HL-60 (cell line): ENCODE results near the gene TAF13.

Experiments
- DNase-seq, 2 experiments: peaks; one replicate each; pipeline ENCODE4 v3.0.0-alpha.2; 2010 to 2020; ENCODE audit warnings: low read depth in 1 of 2, low spot score in 1 of 2
- H3K27ac ChIP-seq: fragments of 250-450 bp; sonication (Bioruptor Pico); replicated peaks from 2 replicates; pipeline ENCODE4 v1.5.1; 2020; ENCODE audit warnings: mild to moderate bottlenecking, moderate library complexity
- H3K27me3 ChIP-seq: fragments of 250-450 bp; sonication (Bioruptor Pico); 2 replicates; pipeline ENCODE4 v1.5.1; 2021; ENCODE audit warnings: mild to moderate bottlenecking, moderate library complexity; ENCODE audit not compliant: insufficient read depth, poor library complexity, severe bottlenecking
- H3K4me3 ChIP-seq: replicated peaks from 2 replicates; pipeline ENCODE4 v1.5.1; 2011; ENCODE audit warnings: mild to moderate bottlenecking, control low read depth, low read length; ENCODE audit not compliant: insufficient read depth
- GABPA ChIP-seq: IDR thresholded peaks from 2 replicates; pipeline ENCODE4 v1.6.1; 2012; ENCODE audit warnings: low read depth
- POLR2AphosphoS5 ChIP-seq: IDR thresholded peaks from 2 replicates; pipeline ENCODE4 v1.6.1; 2012; ENCODE audit warnings: low read depth
- REST ChIP-seq: IDR thresholded peaks from 2 replicates; pipeline ENCODE4 v1.6.1; 2012; ENCODE audit warnings: low read depth; ENCODE audit not compliant: insufficient replicate concordance
- SPI1 ChIP-seq: IDR thresholded peaks from 2 replicates; pipeline ENCODE4 v1.6.1; 2012; ENCODE audit warnings: low read depth, mild to moderate bottlenecking, borderline replicate concordance
- TF ChIP-seq, protein P1 (sequence below): IDR thresholded peaks from one replicate; pipeline ENCODE4 v1.5.1; 2011; ENCODE audit warnings: low read length, control low read depth, inconsistent platforms; ENCODE audit not compliant: insufficient read depth

The TAF13 gene

DNA sequence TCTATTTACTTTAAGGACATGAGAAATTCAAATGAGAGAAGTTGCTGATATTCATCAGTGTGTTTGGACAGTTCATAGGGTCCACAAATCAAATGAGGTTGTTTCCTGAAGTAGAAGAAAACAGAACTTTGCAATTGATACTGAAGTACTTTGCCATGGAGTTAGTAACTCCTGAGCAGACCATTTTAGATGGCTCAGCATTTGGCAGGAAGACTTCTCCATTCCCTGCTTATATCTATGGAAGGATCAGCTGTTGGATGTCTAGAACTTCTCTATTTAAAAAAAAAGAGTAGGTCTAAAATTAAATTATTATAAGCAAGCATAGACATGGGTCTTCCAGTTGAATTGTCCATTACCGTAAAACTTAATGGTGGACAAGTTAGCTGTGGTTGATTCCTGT is 19.8 kb upstream of the TAF13 start:
- no peaks in the 10 kb centered on the region for H3K27me3 ChIP-seq
- DNase-seq = no peak
- H3K4me3 ChIP-seq = no peak overlapping the region
- TF ChIP-seq POLR2AphosphoS5 = no peak
- TF ChIP-seq, protein P1, sequence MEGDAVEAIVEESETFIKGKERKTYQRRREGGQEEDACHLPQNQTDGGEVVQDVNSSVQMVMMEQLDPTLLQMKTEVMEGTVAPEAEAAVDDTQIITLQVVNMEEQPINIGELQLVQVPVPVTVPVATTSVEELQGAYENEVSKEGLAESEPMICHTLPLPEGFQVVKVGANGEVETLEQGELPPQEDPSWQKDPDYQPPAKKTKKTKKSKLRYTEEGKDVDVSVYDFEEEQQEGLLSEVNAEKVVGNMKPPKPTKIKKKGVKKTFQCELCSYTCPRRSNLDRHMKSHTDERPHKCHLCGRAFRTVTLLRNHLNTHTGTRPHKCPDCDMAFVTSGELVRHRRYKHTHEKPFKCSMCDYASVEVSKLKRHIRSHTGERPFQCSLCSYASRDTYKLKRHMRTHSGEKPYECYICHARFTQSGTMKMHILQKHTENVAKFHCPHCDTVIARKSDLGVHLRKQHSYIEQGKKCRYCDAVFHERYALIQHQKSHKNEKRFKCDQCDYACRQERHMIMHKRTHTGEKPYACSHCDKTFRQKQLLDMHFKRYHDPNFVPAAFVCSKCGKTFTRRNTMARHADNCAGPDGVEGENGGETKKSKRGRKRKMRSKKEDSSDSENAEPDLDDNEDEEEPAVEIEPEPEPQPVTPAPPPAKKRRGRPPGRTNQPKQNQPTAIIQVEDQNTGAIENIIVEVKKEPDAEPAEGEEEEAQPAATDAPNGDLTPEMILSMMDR = no peak
- TF ChIP-seq SPI1 = no peak
- no peak for TF ChIP-seq REST
- no peak for TF ChIP-seq GABPA
- no peak overlapping the region for H3K27ac ChIP-seq

DNA sequence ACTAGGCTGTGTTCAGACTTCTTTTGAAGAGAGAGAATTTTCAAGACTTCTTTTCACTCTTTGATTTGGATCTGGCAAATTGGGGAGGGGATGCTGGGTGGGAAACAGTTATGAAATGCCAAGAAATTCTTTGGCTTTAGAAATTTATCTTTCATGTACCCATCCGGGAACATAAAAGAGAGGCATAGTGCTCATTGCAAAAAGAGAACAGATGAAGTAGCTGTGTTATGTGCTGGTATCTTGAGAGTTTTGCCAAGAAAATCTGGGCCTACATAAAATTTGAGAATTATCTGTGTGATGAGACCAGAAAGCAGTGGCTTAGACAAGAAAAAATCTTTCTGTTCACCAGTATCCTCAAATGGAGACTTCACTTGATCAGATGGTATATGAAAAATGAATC is 19.1 kb upstream of the TAF13 start:
- H3K27ac ChIP-seq = no peak overlapping the region
- no peak overlapping the region for H3K4me3 ChIP-seq
- no peaks in the 10 kb centered on the region for H3K27me3 ChIP-seq
- TF ChIP-seq REST = no peak
- TF ChIP-seq, protein P1 = no peak
- no peak for TF ChIP-seq SPI1
- no peak for TF ChIP-seq GABPA
- no peak for TF ChIP-seq POLR2AphosphoS5
- DNase-seq = no peak

DNA sequence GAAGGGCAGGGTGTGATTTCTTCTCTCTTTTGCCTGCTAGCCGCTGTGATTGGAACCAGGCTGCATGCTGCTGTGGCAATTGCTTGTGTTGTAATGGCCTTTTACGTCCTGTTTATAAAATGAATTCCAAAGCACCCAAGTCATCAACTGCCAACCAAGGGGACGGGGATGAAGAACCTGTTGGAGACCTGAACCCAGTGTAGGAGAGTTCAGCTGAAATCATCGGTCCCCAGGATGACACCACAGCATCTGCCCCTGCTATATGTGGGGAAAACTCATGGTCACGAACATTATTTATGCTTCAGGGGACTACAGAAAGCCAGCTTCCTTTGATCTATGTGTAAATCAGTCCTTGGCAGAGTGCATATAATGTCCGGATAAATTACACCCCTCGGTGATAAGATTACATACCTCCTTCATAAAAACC is 18.6 kb upstream of the TAF13 start:
- Histone ChIP-seq H3K27ac (no peak overlapping the region), H3K4me3 (no peak overlapping the region), H3K27me3 (no peaks in the 10 kb centered on the region)
- no peak for TF ChIP-seq GABPA
- no peak for TF ChIP-seq REST
- TF ChIP-seq SPI1 = no peak
- no peak for TF ChIP-seq POLR2AphosphoS5
- TF ChIP-seq, protein P1 = no peak
- no peak for DNase-seq
